Measurements from ENCODE around the gene SLC36A3.

- TF ChIP-seq CTCF (IDR thresholded peaks at IDR 0.05; ENCODE audit: low read depth, low read length, poor library complexity, severe bottlenecking) (no peak), EZH2phosphoT487 (IDR thresholded peaks at IDR 0.05; ENCODE audit: borderline replicate concordance, low read length) (no peak)
These were observed 49.0 kb downstream of the SLC36A3 start for GRCh38 chr5:151254556-151254955.
